ENCODE data around the gene RACGAP1.

- TF ChIP-seq, protein P1, sequence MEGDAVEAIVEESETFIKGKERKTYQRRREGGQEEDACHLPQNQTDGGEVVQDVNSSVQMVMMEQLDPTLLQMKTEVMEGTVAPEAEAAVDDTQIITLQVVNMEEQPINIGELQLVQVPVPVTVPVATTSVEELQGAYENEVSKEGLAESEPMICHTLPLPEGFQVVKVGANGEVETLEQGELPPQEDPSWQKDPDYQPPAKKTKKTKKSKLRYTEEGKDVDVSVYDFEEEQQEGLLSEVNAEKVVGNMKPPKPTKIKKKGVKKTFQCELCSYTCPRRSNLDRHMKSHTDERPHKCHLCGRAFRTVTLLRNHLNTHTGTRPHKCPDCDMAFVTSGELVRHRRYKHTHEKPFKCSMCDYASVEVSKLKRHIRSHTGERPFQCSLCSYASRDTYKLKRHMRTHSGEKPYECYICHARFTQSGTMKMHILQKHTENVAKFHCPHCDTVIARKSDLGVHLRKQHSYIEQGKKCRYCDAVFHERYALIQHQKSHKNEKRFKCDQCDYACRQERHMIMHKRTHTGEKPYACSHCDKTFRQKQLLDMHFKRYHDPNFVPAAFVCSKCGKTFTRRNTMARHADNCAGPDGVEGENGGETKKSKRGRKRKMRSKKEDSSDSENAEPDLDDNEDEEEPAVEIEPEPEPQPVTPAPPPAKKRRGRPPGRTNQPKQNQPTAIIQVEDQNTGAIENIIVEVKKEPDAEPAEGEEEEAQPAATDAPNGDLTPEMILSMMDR (IDR thresholded peaks at IDR 0.05; ENCODE audit: insufficient read depth, low read depth, low read length) = peak; percentile 40
- TF ChIP-seq EZH2 (IDR thresholded peaks at IDR 0.05; ENCODE audit: insufficient read depth, low read length) = no peak
Observed at GRCh38 chr12:49974231-49974675, 51.0 kb downstream of the RACGAP1 start.

All from astrocyte (in vitro differentiated cells and primary cell).